Lung microvascular endothelial cell (primary cell): ENCODE results near the gene FBXL5. TPM values are rescaled to one million over a fixed set of nuclear protein-coding genes. Genes with fewer than 3 reads are reported as not detected.
A peak's percentile ranks its signal among the peaks of the same experiment; 100 is the strongest.
"Not testable (repeated sequence)": the region's sequence is repeated elsewhere in the genome, so short reads cannot be mapped to it uniquely, and the experiment has no call there.

Experiments
- DNase-seq, 2 donors: peaks; one replicate each; pipeline versions ENCODE4 v3.0.0 to v3.0.0-alpha.2; 2010; ENCODE audit warnings: low read depth in 2 of 2
- total RNA-seq: library from RNA; depleted of rRNA; stranded (reverse); fragments of >200 nt; gene quantifications from 2 replicates; pipeline ENCODE4 v1.2.1, GENCODE V29; 2014

Gene FBXL5
- total RNA-seq, 1 donor from 2014 or later = 97.8 TPM

DNA sequence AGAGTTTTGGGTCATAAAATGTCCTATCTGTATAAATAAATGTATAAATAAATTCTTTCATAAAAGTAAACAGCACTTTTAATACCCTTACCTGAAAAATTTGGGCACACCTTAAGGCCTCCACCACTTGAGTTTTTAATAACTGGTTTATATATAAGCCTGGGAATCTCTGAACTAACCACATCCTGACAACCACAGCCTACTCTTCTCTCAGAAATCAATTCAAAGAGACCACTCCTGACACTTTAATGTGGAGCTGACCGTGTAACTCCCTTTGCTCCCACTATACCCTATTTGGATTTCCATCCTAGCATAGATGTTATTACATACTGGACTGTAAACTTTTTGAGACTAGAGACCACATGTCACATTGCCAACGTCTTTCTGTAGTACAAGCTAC, 3.5 kb downstream of the FBXL5 start:
- no peak for DNase-seq

DNA sequence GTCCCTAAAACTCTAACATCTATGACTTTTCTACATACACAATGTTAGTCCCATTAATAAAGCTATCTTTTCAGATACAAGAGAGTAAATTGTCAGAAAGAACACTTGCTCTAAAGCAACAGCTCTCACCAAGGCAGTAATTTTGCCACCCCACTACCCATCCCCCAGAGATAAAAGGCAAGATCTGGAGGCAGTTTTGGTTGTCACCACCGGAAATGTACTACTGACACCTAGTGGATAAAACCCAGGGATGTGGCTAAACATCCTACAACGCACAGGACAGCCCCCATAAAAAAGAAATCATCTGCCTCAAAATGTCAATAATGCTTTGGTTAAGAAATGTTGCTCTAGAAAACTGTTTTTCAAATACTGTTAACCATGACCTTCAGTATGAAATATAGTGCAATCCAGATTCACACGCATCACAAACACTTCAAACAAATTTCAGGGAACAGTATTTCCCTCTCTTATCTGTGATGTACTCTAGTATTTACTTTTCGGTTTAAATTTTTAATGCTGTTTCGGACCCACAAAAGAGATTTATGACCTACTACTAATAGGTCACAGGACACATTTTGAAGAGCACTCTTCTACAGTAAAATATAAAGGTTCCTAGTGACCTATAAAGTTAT, 5.1 kb downstream of the FBXL5 start:
- peak; percentile 54 to 56 for DNase-seq

DNA sequence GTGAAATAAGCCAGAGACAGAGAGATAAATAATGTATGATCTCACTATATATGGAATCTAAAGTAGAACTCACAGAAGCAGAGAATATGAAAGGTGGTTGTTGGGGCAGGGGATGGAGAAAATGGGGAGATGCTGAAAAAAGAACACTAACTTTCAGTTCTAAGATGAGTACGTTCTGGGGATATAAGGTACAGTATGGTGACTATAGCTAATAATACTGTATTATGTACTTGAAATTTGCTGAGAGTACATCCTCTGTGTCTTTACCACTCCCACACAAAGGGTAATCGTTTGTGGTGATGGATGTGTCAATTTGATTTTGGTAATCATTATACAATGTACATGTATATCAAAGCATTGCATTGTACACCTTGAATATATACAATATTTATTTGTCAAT, 6.6 kb downstream of the FBXL5 start:
- no peak for DNase-seq

DNA sequence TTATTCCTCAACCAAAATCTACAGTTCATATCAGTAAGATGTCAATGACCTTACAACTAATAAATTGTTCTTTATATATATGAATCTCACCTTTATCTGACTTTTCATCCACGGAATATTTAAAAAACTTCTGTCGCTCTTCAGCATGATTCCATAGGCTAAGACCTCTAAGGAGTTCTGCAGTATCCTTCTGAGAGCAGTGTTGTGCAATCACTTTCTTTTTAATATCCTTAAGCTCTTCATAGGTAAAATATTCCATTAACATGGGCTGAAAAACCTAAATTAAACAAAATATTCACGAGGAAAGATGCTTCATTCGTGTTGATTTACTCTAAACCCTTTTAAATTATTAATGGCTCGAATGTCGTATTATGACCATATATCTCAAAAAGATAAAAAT, 16.7 kb downstream of the FBXL5 start:
- DNase-seq = no peak

DNA sequence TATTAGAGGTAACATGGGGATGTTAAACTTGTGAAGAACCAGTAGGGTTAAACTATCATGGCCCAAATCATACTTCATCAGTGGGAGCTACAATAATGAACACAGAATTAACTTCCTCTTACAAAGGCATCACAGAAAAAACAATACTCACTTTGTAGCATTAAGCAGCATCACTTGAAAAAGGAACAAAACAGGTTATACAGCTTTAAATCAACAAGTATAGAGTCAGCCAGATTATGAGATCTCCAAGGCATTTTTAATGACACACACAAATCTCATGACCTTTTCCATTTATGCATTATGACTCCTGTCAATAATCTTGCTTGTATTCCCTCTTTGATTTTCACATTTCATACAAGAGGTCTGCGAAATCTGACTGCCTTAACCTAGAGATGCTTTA, 18.3 kb downstream of the FBXL5 start:
- no peak for DNase-seq

DNA sequence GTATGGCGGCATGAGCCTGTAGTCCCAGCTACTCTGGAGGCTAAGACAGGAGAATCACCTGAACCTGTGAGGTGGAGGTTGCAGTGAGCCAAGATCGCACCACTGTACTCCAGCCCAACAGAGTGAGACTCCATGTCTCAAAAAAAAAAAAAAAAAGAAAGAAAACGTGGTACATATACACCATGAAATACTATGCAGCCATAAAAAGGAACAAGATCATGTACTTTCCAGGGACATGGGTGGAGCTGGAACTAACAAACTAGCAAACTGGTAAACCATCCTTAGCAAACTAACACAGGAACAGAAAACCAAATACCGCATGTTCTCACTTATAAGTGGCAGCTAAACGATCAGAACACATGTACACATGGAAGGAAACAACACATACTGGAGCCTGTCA, 37.8 kb downstream of the FBXL5 start:
- not testable (repeated sequence) for DNase-seq

- not testable (repeated sequence) for DNase-seq
Measured at GRCh38 chr4:15614891-15615290, 40.3 kb downstream of the FBXL5 start.

DNA sequence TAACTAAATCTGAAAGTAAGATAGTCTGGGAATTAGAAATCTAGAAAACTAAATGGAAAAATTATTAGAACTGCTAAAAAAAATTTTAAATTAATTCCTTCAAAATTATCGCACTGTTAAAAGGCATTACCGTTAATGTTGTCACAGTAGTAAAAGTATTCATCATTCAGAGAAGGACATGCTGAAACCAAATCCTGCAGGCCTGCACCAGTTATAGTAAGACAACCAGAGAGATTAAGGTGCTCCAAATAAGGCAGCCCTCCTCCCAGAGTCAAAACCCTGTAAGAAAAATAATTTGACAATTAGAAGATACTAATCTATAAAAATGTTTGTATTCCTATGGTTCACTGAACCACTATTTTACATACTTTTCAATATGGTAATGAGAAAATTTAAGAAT, 43.0 kb downstream of the FBXL5 start:
- DNase-seq = no peak

DNA sequence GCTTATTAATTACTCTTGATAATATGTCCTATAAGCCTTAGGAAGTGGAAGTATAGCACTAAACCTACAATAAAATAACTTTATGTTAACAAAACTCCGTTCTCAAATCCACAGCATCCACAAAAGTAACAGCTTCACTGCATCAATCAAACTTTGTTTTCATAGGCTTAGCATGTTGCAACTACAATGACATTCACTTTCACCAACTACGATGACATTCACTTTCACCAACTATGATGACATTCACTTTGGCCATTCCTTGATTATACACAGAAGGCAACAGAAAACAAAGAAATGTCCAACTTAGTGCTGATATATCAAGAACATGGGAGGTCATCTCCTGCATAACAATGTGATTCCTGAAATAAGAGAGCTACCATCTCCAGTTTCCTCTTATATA, 44.3 kb downstream of the FBXL5 start:
- DNase-seq = no peak

DNA sequence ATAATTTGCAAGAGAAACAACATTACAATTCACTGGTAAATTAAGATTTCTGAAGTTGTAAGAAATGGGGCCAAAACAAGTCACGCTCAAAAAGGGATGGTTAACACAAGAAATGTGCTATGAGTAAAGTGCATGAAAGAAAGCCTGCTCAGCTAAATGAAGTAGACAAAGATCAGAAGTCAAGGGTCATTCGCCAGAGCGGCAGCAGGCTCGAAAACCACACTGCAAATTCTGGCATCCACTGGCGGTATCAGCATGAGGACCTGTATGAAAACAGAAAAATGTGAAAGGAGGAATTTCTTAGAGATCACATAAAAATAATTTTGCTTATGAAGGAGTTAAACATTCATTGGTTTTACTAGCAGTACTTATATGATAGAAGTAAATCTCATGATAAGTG, 49.6 kb downstream of the FBXL5 start:
- no peak for DNase-seq

GRCh38 chr4:15601862-15602261, 53.3 kb downstream of the FBXL5 start:
- DNase-seq = no peak

- DNase-seq = no peak
Measured at GRCh38 chr4:15600176-15600575, 55.0 kb downstream of the FBXL5 start.

- no peak for DNase-seq
Measured at GRCh38 chr4:15598644-15599043, 56.5 kb downstream of the FBXL5 start.

DNA sequence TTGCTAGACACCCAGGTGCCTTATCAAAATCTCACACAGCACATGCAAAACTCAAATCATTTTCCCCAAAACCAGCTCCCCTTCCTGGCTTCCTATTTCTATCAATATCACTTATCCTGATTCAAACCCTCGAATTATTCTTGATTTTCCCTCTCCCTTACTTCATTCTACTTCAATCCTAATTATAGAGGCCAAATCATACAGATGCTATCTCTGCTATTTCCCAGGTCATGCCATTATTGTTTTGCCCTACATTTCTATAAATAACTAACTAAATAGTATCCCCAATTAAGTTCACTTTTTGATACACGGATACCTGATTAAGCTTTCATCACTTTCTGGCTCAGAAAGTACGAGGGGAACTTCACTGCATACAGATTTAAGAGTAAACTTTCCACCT, 62.4 kb downstream of the FBXL5 start:
- DNase-seq = no peak

GRCh38 chr4:15587649-15588048, 67.5 kb downstream of the FBXL5 start:
- DNase-seq = no peak

DNA sequence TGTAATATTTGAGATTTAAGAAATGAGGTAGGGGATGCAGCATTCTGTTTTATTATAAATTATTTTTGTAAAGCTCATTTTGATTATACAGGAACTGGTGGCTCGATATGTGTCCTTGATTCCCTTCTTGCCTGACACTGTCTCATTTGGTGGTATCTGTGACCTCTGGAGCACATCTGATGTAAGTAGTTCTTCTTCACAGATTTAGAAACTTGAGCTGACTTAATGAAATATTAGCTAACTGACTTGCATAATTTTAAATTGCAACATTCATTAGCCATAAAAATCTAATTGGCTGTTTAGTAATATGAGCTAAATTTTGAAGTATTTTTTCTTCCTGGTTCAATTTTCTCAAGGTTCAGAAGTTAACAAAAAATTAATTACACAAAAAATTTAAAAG, 69.1 kb downstream of the FBXL5 start:
- DNase-seq = no peak

DNA sequence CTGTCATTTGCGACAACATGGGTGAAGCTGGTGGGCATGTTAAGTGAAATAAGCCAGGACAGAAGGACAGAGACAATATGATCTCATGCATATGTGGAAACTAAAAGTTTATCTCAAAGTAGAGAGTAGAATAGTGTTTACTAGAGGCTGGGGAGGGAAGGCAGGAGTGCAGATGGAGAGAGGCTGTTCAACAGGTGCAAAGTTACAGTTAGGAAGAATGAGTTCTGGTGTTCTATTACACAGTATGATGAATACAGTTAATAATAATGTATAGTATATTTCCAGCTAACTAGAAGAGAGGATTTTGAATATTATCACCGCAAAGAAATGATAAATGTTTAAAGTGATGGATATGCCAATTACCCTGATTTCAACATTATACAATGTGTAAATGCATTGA, 69.8 kb downstream of the FBXL5 start:
- DNase-seq = no peak

GRCh38 chr4:15584785-15585184, 70.4 kb downstream of the FBXL5 start:
- DNase-seq = no peak

- no peak for DNase-seq
Measured at GRCh38 chr4:15577508-15577907, 77.6 kb downstream of the FBXL5 start.

GRCh38 chr4:15575966-15576365, 79.2 kb downstream of the FBXL5 start:
- DNase-seq = peak in 1 of 2 donors; percentile 29

GRCh38 chr4:15569746-15570145, 85.4 kb downstream of the FBXL5 start:
- no peak for DNase-seq

- no peak for DNase-seq
Measured at GRCh38 chr4:15568821-15569220, 86.3 kb downstream of the FBXL5 start.

- DNase-seq = no peak
Measured at GRCh38 chr4:15563871-15564270, 91.3 kb downstream of the FBXL5 start.

GRCh38 chr4:15562623-15563022, 92.5 kb downstream of the FBXL5 start:
- no peak for DNase-seq
